MG63 (cell line): Measurements from ENCODE around the gene RASGEF1C. TPM values are rescaled to one million over a fixed set of nuclear protein-coding genes. Genes with fewer than 3 reads are reported as not detected.

Experiments used
- DNase-seq: peaks from one replicate; pipeline ENCODE4 v3.0.0-alpha.2; 2020
- H3K27me3 ChIP-seq: fragments of 250-450 bp; sonication (Bioruptor Pico); 2 replicates; pipeline ENCODE4 v1.5.1; 2020; ENCODE audit warnings: mild to moderate bottlenecking, moderate library complexity
- H3K36me3 ChIP-seq: fragments of 250-450 bp; sonication (Bioruptor Pico); 2 replicates; pipeline ENCODE4 v1.5.1; 2020; ENCODE audit warnings: mild to moderate bottlenecking, moderate library complexity
- H3K4me3 ChIP-seq: fragments of 250-450 bp; sonication (Bioruptor Pico); 2 replicates; pipeline ENCODE4 v1.5.1; 2020; ENCODE audit warnings: mild to moderate bottlenecking, moderate library complexity
- H3K9me3 ChIP-seq: fragments of 250-450 bp; sonication (Bioruptor Pico); 2 replicates; pipeline ENCODE4 v1.5.1; 2020; ENCODE audit warnings: mild to moderate bottlenecking, moderate library complexity
- total RNA-seq: library from RNA; depleted of rRNA; stranded (reverse); fragments of >200 nt; shearing (Covaris generic); gene quantifications from 2 replicates; pipeline ENCODE4 v1.2.3, GENCODE V29; 2014; ENCODE audit warnings: low replicate concordance; rRNA removed

The RASGEF1C gene
- total RNA-seq, 1 experiment from 2014 or later, result not detected

- H3K27me3 ChIP-seq, result no peaks in the 10 kb centered on the region
- H3K4me3 ChIP-seq, result no peak overlapping the region
- no peak for DNase-seq
- H3K36me3 ChIP-seq, result no peaks in the 10 kb centered on the region
- peaks cover 8% of the 10 kb centered on the region for H3K9me3 ChIP-seq
These were observed 141.0 kb downstream of the RASGEF1C start for GRCh38 chr5:180067986-180068385.

GRCh38 chr5:180060192-180060591 lies 148.8 kb downstream of the RASGEF1C start:
- DNase-seq, result no peak
- Histone ChIP-seq H3K9me3 (no peaks in the 10 kb centered on the region), H3K36me3 (no peaks in the 10 kb centered on the region), H3K4me3 (no peak overlapping the region), H3K27me3 (no peaks in the 10 kb centered on the region)

- H3K27me3 ChIP-seq, result no peaks in the 10 kb centered on the region
- no peaks in the 10 kb centered on the region for H3K36me3 ChIP-seq
- no peak for DNase-seq
- H3K4me3 ChIP-seq, result no peak overlapping the region
- H3K9me3 ChIP-seq, result no peaks in the 10 kb centered on the region
These were observed 149.7 kb downstream of the RASGEF1C start for GRCh38 chr5:180059326-180059725.

GRCh38 chr5:180056153-180056552 lies 152.9 kb downstream of the RASGEF1C start:
- Histone ChIP-seq H3K9me3 (no peaks in the 10 kb centered on the region), H3K27me3 (no peaks in the 10 kb centered on the region), H3K36me3 (no peaks in the 10 kb centered on the region), H3K4me3 (no peak overlapping the region)
- no peak for DNase-seq

GRCh38 chr5:180054226-180054625 lies 154.8 kb downstream of the RASGEF1C start:
- Histone ChIP-seq H3K4me3 (no peak overlapping the region), H3K27me3 (no peaks in the 10 kb centered on the region), H3K36me3 (no peaks in the 10 kb centered on the region), H3K9me3 (no peaks in the 10 kb centered on the region)
- no peak for DNase-seq

GRCh38 chr5:180053061-180053602 lies 155.9 kb downstream of the RASGEF1C start:
- no peak for DNase-seq
- Histone ChIP-seq H3K9me3 (no peaks in the 10 kb centered on the region), H3K36me3 (no peaks in the 10 kb centered on the region), H3K4me3 (no peak overlapping the region), H3K27me3 (no peaks in the 10 kb centered on the region)

- H3K27me3 ChIP-seq, result no peaks in the 10 kb centered on the region
- H3K4me3 ChIP-seq, result no peak overlapping the region
- DNase-seq, result no peak
- no peaks in the 10 kb centered on the region for H3K36me3 ChIP-seq
- no peaks in the 10 kb centered on the region for H3K9me3 ChIP-seq
These were observed 156.7 kb downstream of the RASGEF1C start for GRCh38 chr5:180052211-180052818.

Other genes with a start within 250 kb of the RASGEF1C start
- 92.1 and 92.7 TPM in 2 replicates for gene RNF130, start 137.5 kb downstream of the RASGEF1C start, total RNA-seq
- 97.3 and 98.2 TPM in 2 replicates for gene MAPK9, start 82.9 kb upstream of the RASGEF1C start, total RNA-seq
- gene GFPT2, start 144.1 kb upstream of the RASGEF1C start, total RNA-seq, result 2.7 and 3.7 TPM in 2 replicates